CD4-positive, CD25-positive, alpha-beta regulatory T cell (primary cell): ENCODE data around the gene TMCC1. TPM values are rescaled to one million over a fixed set of nuclear protein-coding genes. Genes with fewer than 3 reads are reported as not detected.
"Not testable (repeated sequence)": the region's sequence is repeated elsewhere in the genome, so short reads cannot be mapped to it uniquely, and the experiment has no call there.

ENCODE experiments used
- ATAC-seq, 2 donors: fragments of 150-1000 bp; cut with Tn5 transposase; one replicate each; pipeline ENCODE4 v1.10.0; 2021; ENCODE audit warnings: low read depth in 2 of 2, moderate number of reproducible peaks in 2 of 2, moderate library complexity in 1 of 2
- DNase-seq, 3 donors: peaks; one replicate each; pipeline versions ENCODE4 v3.0.0 to v3.0.0-alpha.2; 2012 to 2022; ENCODE audit warnings: mixed read lengths in 1 of 3
- H3K27ac ChIP-seq: one replicate; pipeline ENCODE4 v1.7.0; 2013; ENCODE audit warnings: mild to moderate bottlenecking, low read length; ENCODE audit not compliant: insufficient read depth, poor library complexity, severe bottlenecking
- H3K27me3 ChIP-seq: one replicate; pipeline ENCODE4 v1.7.0; 2013; ENCODE audit warnings: low read length; ENCODE audit not compliant: control insufficient read depth, insufficient read depth
- H3K36me3 ChIP-seq: one replicate; pipeline ENCODE4 v1.7.0; 2013; ENCODE audit warnings: mild to moderate bottlenecking, low read length, moderate library complexity; ENCODE audit not compliant: control insufficient read depth, insufficient read depth
- H3K4me1 ChIP-seq: 2 replicates; pipeline ENCODE4 v1.7.0; 2013; ENCODE audit warnings: mild to moderate bottlenecking, low read length; ENCODE audit not compliant: insufficient read depth, control insufficient read depth, poor library complexity, severe bottlenecking
- H3K4me3 ChIP-seq: one replicate; pipeline ENCODE4 v1.7.0; 2013; ENCODE audit warnings: low read depth, mild to moderate bottlenecking, low read length, moderate library complexity
- H3K9me3 ChIP-seq, 2 experiments: 1 replicate in 1 of 2; 2 replicates in 1 of 2; pipeline ENCODE4 v1.7.0; 2013; ENCODE audit warnings: low read length in 2 of 2, mild to moderate bottlenecking in 1 of 2, moderate library complexity in 1 of 2; ENCODE audit not compliant: control insufficient read depth in 2 of 2
- H3K27ac Mint-ChIP-seq, 3 donors: one replicate each; pipeline ENCODE4 v1.8.0; 2020 to 2022; ENCODE audit warnings: mild to moderate bottlenecking in 3 of 3, mixed read lengths in 3 of 3, moderate library complexity in 2 of 3
- H3K27me3 Mint-ChIP-seq: one replicate; pipeline ENCODE4 v1.8.0; 2022; ENCODE audit warnings: mild to moderate bottlenecking, mixed read lengths
- H3K36me3 Mint-ChIP-seq: one replicate; pipeline ENCODE4 v1.8.0; 2020; ENCODE audit warnings: mixed read lengths
- H3K4me1 Mint-ChIP-seq, 4 donors: one replicate each; pipeline ENCODE4 v1.8.0; 2020 to 2022; ENCODE audit warnings: mixed read lengths in 4 of 4, mild to moderate bottlenecking in 1 of 4
- H3K4me3 Mint-ChIP-seq, 4 donors: one replicate each; pipeline ENCODE4 v1.8.0; 2020 to 2022; ENCODE audit warnings: mild to moderate bottlenecking in 4 of 4, mixed read lengths in 4 of 4, moderate library complexity in 3 of 4
- H3K9me3 Mint-ChIP-seq, 7 donors: one replicate each; pipeline ENCODE4 v1.8.0; 2020 to 2022; ENCODE audit warnings: mixed read lengths in 7 of 7, mild to moderate bottlenecking in 3 of 7, moderate library complexity in 2 of 7
- polyA plus RNA-seq, 4 donors: library from polyadenylated mRNA; unstranded; fragments of 300-500 nt; fragmentation: Illumina TruSeq; gene quantifications; one replicate each; pipeline ENCODE4 v1.2.3, GENCODE V29; 2021
- total RNA-seq: library from RNA; stranded (reverse); gene quantifications from one replicate; pipeline ENCODE4 v1.2.3, GENCODE V29; 2022

TMCC1 gene
- total and polyA plus RNA-seq, 5 donors from 2014 or later, result 5.2 to 29.2 (median 6.2) TPM

- not testable (repeated sequence) for H3K9me3 ChIP-seq, H3K36me3 ChIP-seq, DNase-seq, H3K9me3 Mint-ChIP-seq, ATAC-seq, H3K36me3 Mint-ChIP-seq, H3K4me3 ChIP-seq, H3K4me3 Mint-ChIP-seq, H3K4me1 ChIP-seq, H3K27me3 ChIP-seq, H3K27ac ChIP-seq
- Mint-ChIP-seq H3K4me1 (peaks cover 0 to 16% (median 3%) of the 10 kb centered on the region in 4 donors), H3K27me3 (peaks cover 28% of the 10 kb centered on the region), H3K27ac (peak overlapping the region in 1 of 3 donors; percentile 67)
These were observed 282.6 kb downstream of the TMCC1 start for GRCh38 chr3:129610794-129611445.

- H3K9me3 ChIP-seq, result no peaks in the 10 kb centered on the region
- H3K27ac Mint-ChIP-seq, result no peak overlapping the region
- DNase-seq (no peak), ATAC-seq (no peak)
- peak overlapping the region in 1 of 4 donors; percentile 54 for H3K4me3 Mint-ChIP-seq
- H3K27me3 ChIP-seq, result no peaks in the 10 kb centered on the region
- no peak overlapping the region for H3K4me3 ChIP-seq
- peaks cover 0 to 2% (median 0%) of the 10 kb centered on the region in 7 donors for H3K9me3 Mint-ChIP-seq
- peaks cover 34% of the 10 kb centered on the region for H3K27me3 Mint-ChIP-seq
- H3K36me3 ChIP-seq, result no peaks in the 10 kb centered on the region
- H3K4me1 Mint-ChIP-seq, result peaks cover 0 to 19% (median 4%) of the 10 kb centered on the region in 4 donors
- H3K36me3 Mint-ChIP-seq, result no peaks in the 10 kb centered on the region
- H3K4me1 ChIP-seq, result peaks cover 16% of the 10 kb centered on the region
- no peak overlapping the region for H3K27ac ChIP-seq
These were observed 283.2 kb downstream of the TMCC1 start for GRCh38 chr3:129610276-129610675.

- Histone ChIP-seq H3K27ac (no peak overlapping the region), H3K9me3 (no peaks in the 10 kb centered on the region), H3K4me3 (no peak overlapping the region), H3K27me3 (peaks cover 2% of the 10 kb centered on the region), H3K36me3 (no peaks in the 10 kb centered on the region), H3K4me1 (peaks cover 16% of the 10 kb centered on the region)
- Mint-ChIP-seq H3K9me3 (peaks cover 0 to 2% (median 0%) of the 10 kb centered on the region in 7 donors), H3K4me1 (peaks cover 0 to 19% (median 4%) of the 10 kb centered on the region in 4 donors), H3K27ac (no peak overlapping the region), H3K36me3 (no peaks in the 10 kb centered on the region), H3K27me3 (peaks cover 37% of the 10 kb centered on the region), H3K4me3 (peak overlapping the region in 2 of 4 donors; percentile 54 to 94)
- DNase-seq, result no peak
- ATAC-seq, result no peak
These were observed 283.8 kb downstream of the TMCC1 start for GRCh38 chr3:129609591-129610182.

- Histone ChIP-seq H3K4me3 (no peak overlapping the region), H3K4me1 (peaks cover 16% of the 10 kb centered on the region), H3K9me3 (no peaks in the 10 kb centered on the region), H3K27me3 (peaks cover 7% of the 10 kb centered on the region), H3K36me3 (no peaks in the 10 kb centered on the region), H3K27ac (no peak overlapping the region)
- Mint-ChIP-seq H3K4me1 (peaks cover 0 to 20% (median 4%) of the 10 kb centered on the region in 4 donors), H3K4me3 (peak overlapping the region in 3 of 4 donors; percentile 54 to 94 (median 56)), H3K9me3 (peaks cover 0 to 2% (median 0%) of the 10 kb centered on the region in 7 donors), H3K36me3 (no peaks in the 10 kb centered on the region), H3K27me3 (peaks cover 43% of the 10 kb centered on the region), H3K27ac (peak overlapping the region in 1 of 3 donors; percentile 18)
- ATAC-seq (no peak), DNase-seq (no peak)
These were observed 284.4 kb downstream of the TMCC1 start for GRCh38 chr3:129608936-129609590.

GRCh38 chr3:129608087-129608935 is 285.2 kb downstream of the TMCC1 start:
- Mint-ChIP-seq H3K4me3 (peak overlapping the region; percentile 33 to 94 (median 70)), H3K9me3 (peaks cover 0 to 2% (median 0%) of the 10 kb centered on the region in 7 donors), H3K27ac (peak overlapping the region in 2 of 3 donors; percentile 42 to 91), H3K36me3 (no peaks in the 10 kb centered on the region), H3K27me3 (peaks cover 46% of the 10 kb centered on the region), H3K4me1 (peaks cover 0 to 21% (median 4%) of the 10 kb centered on the region in 4 donors)
- ATAC-seq (no peak), DNase-seq (no peak)
- H3K9me3 ChIP-seq, result no peaks in the 10 kb centered on the region
- no peak overlapping the region for H3K4me3 ChIP-seq
- H3K36me3 ChIP-seq, result no peaks in the 10 kb centered on the region
- peaks cover 16% of the 10 kb centered on the region for H3K4me1 ChIP-seq
- no peak overlapping the region for H3K27ac ChIP-seq
- H3K27me3 ChIP-seq, result peaks cover 10% of the 10 kb centered on the region

- H3K27me3 Mint-ChIP-seq, result peaks cover 50% of the 10 kb centered on the region
- H3K9me3 Mint-ChIP-seq, result peaks cover 0 to 2% (median 0%) of the 10 kb centered on the region in 7 donors
- Histone ChIP-seq H3K27ac (no peak overlapping the region), H3K9me3 (no peaks in the 10 kb centered on the region), H3K36me3 (no peaks in the 10 kb centered on the region), H3K27me3 (peaks cover 10% of the 10 kb centered on the region), H3K4me3 (no peak overlapping the region), H3K4me1 (peaks cover 16% of the 10 kb centered on the region)
- DNase-seq (no peak), ATAC-seq (no peak)
- H3K4me3 Mint-ChIP-seq, result peak overlapping the region; percentile 29 to 87 (median 84)
- H3K4me1 Mint-ChIP-seq, result peaks cover 0 to 21% (median 4%) of the 10 kb centered on the region in 4 donors
- H3K36me3 Mint-ChIP-seq, result no peaks in the 10 kb centered on the region
- no peak overlapping the region for H3K27ac Mint-ChIP-seq
These were observed 286.0 kb downstream of the TMCC1 start for GRCh38 chr3:129607391-129608068.
